HEK293T (cell line): ENCODE measurements around the gene RAVER1.

Experiments used
- CTCF ChIA-PET: fragments of 350-600 bp; formaldehyde crosslinking; extraction: SDS; loops from one replicate; lab custom pipeline; 2021; ENCODE audit warnings: antibody characterized with exemption, inconsistent platforms; lab: Yijun Ruan, JAX
- POLR2A ChIA-PET: fragments of 350-600 bp; formaldehyde crosslinking; extraction: SDS; loops from one replicate; lab custom pipeline; 2020; ENCODE audit warnings: antibody characterized with exemption, inconsistent platforms; lab: Yijun Ruan, JAX
- DNase-seq: peaks from one replicate; pipeline ENCODE4 v3.0.0; 2012; ENCODE audit warnings: mixed read lengths; ENCODE audit errors: extremely low spot score
- ARNT ChIP-seq: fragments of 450-650 bp; IDR thresholded peaks from 2 replicates; pipeline ENCODE4 v1.6.1; 2017; ENCODE audit warnings: mild to moderate bottlenecking
- BHLHE40 ChIP-seq: fragments of 450-650 bp; IDR thresholded peaks from 2 replicates; pipeline ENCODE4 v1.6.1; 2016; ENCODE audit warnings: mild to moderate bottlenecking, moderate library complexity, borderline replicate concordance
- CTBP1 ChIP-seq: fragments of 450-650 bp; IDR thresholded peaks from 2 replicates; pipeline ENCODE4 v1.6.1; 2016; ENCODE audit warnings: borderline replicate concordance
- ELF4 ChIP-seq: fragments of 450-650 bp; IDR thresholded peaks from 2 replicates; pipeline ENCODE4 v1.6.1; 2017; ENCODE audit warnings: antibody characterized with exemption
- FOXA1 ChIP-seq: fragments of 450-650 bp; IDR thresholded peaks from 2 replicates; pipeline ENCODE4 v1.6.1; 2016; ENCODE audit warnings: mild to moderate bottlenecking
- FOXK2 ChIP-seq: fragments of 450-650 bp; IDR thresholded peaks from 2 replicates; pipeline ENCODE4 v1.6.1; 2016; ENCODE audit warnings: mild to moderate bottlenecking
- FOXM1 ChIP-seq: fragments of 450-650 bp; IDR thresholded peaks from 2 replicates; pipeline ENCODE4 v1.6.1; 2017; ENCODE audit warnings: mild to moderate bottlenecking, borderline replicate concordance
- HDGF ChIP-seq: fragments of 450-650 bp; IDR thresholded peaks from 2 replicates; pipeline ENCODE4 v1.6.1; 2017; ENCODE audit warnings: antibody characterized with exemption, borderline replicate concordance
- L3MBTL2 ChIP-seq: fragments of 450-650 bp; conservative IDR thresholded peaks from 2 replicates; pipeline ENCODE4 v1.6.1; 2016; ENCODE audit warnings: mild to moderate bottlenecking
- LEF1 ChIP-seq: fragments of 450-650 bp; IDR thresholded peaks from 2 replicates; pipeline ENCODE4 v1.6.1; 2017; ENCODE audit warnings: mild to moderate bottlenecking, borderline replicate concordance
- NFRKB ChIP-seq: fragments of 450-650 bp; IDR thresholded peaks from 2 replicates; pipeline ENCODE4 v1.6.1; 2016; ENCODE audit warnings: mild to moderate bottlenecking, moderate library complexity
- SP1 ChIP-seq: fragments of 450-650 bp; IDR thresholded peaks from 2 replicates; pipeline ENCODE4 v1.6.1; 2017
- SUZ12 ChIP-seq: fragments of 450-650 bp; IDR thresholded peaks from 2 replicates; pipeline ENCODE4 v1.6.1; 2016; ENCODE audit warnings: mild to moderate bottlenecking
- TARDBP ChIP-seq: fragments of 450-650 bp; IDR thresholded peaks from 2 replicates; pipeline ENCODE4 v1.6.1; 2016
- ZNF384 ChIP-seq: fragments of 450-650 bp; IDR thresholded peaks from 2 replicates; pipeline ENCODE4 v1.6.1; 2016
- TF ChIP-seq, protein P1 (sequence below): fragments of 450-650 bp; IDR thresholded peaks from 2 replicates; pipeline ENCODE4 v1.6.1; 2016

RAVER1 gene

DNA sequence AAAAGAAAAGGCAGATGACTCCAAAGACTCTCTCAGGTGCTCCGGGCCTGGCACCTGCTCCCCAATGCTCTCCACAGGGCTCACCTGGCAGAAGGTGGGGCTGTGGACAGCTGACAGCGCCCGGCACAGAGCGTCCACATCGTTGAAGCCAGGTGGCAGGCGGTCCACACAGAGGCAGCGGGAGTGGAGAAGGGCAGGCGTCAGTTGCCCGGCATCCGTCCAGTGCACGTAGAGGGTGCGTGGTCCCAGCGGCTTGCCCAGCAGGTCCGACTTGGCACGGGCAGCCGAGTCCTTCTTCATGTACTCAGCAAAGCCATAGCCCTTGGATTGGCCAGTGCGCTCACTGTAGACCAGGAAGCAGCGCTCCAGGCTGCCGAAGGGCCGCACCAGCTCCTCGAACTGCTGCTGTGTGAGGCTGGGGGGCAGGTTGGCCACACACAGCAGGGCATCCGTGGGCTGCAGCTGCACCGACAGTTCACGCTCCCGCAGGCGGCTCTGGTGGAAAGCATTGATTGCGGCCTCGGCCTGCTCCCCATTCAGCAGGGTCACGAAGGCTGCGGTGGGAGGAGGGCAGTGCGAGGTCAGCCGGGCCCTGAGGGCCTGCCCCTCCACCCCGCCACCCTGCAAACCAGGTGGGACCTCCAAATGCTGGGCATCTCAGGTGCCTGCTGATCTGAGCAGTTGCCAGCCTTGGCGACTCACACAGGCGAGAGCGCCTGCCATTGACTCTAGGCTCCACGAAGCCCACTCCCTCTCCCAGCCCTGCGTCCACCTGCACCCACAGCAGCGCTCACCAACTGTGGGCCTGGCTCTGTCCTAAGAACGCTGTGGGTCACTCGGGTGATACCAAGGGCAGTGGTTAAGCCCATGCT lies 4.5 kb downstream of the RAVER1 start:
- ChIA-PET CTCF (no interaction called here), POLR2A (no interaction called here)
- no peak for DNase-seq
- TF ChIP-seq HDGF (no peak), NFRKB (no peak), ZNF384 (no peak), L3MBTL2 (no peak), CTBP1 (no peak), SP1 (no peak), FOXK2 (no peak), FOXM1 (no peak), SUZ12 (no peak), ELF4 (no peak), BHLHE40 (no peak), ARNT (no peak), TARDBP (no peak), FOXA1 (no peak), LEF1 (no peak)
- TF ChIP-seq, protein P1, sequence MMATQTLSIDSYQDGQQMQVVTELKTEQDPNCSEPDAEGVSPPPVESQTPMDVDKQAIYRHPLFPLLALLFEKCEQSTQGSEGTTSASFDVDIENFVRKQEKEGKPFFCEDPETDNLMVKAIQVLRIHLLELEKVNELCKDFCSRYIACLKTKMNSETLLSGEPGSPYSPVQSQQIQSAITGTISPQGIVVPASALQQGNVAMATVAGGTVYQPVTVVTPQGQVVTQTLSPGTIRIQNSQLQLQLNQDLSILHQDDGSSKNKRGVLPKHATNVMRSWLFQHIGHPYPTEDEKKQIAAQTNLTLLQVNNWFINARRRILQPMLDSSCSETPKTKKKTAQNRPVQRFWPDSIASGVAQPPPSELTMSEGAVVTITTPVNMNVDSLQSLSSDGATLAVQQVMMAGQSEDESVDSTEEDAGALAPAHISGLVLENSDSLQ, result no peak

DNA sequence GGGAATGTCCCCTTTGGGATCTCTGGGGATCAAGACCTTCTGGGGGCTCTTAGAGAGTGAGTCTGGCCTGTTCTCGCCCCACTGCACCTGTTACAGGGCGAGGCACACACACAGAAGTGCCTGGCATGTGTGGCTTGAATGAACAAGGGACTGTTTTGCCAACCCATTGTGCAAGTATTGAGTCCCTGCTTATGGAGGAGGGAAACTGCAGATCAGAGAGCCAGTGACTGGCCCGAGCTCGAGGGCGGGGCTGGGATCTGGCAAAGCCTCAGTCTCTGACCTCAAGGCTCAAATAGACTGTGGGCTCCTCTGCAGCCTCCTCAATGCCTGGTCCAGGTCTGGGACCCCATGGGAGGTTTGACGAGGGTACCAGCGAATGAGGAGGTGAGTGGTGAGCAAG lies 5.5 kb downstream of the RAVER1 start:
- POLR2A ChIA-PET, result no interaction called here
- no peak for TF ChIP-seq L3MBTL2
- no peak for TF ChIP-seq FOXK2
- no peak for TF ChIP-seq HDGF
- no peak for TF ChIP-seq FOXA1
- no peak for TF ChIP-seq NFRKB
- TF ChIP-seq ELF4, result no peak
- TF ChIP-seq LEF1, result no peak
- TF ChIP-seq FOXM1, result no peak
- TF ChIP-seq CTBP1, result no peak
- no peak for TF ChIP-seq BHLHE40
- TF ChIP-seq SUZ12, result no peak
- TF ChIP-seq TARDBP, result no peak
- TF ChIP-seq SP1, result no peak
- TF ChIP-seq ARNT, result no peak
- CTCF ChIA-PET, result no interaction called here
- no peak for DNase-seq

DNA sequence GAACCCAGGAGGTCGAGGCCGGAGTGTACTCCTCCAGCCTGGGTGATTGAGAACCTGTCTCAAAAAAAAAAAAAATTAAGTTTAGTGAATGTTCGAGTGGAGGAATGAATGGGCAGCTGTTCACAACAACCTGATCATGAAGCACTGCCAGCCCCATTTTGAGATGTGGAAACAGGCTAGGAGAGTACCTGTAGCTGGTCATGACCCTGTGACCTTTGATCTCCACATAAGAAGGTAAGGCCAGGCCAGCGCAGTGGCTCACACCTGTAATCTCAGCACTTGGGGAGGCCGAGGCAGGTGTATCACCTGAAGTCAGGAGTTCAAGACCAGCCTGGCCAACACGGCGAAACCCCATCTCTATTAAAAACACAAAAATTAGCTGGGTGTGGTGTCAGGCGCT lies 7.6 kb downstream of the RAVER1 start:
- DNase-seq, result no peak
- POLR2A ChIA-PET, result interaction anchor here (1.1 to 1.7 kb wide), 2 partner anchors 8 to 55 kb away, joined by 3 to 5 read pairs; partner anchors contain the start of gene TYK2
- TF ChIP-seq SUZ12 (no peak), NFRKB (no peak), ZNF384 (no peak), ARNT (no peak), FOXA1 (no peak), SP1 (no peak), TARDBP (no peak), FOXK2 (no peak)
- CTCF ChIA-PET, result interaction anchor here (0.9 kb wide), 1 partner anchor 63 kb away, joined by 4 read pairs; no protein-coding TSS in a partner anchor

DNA sequence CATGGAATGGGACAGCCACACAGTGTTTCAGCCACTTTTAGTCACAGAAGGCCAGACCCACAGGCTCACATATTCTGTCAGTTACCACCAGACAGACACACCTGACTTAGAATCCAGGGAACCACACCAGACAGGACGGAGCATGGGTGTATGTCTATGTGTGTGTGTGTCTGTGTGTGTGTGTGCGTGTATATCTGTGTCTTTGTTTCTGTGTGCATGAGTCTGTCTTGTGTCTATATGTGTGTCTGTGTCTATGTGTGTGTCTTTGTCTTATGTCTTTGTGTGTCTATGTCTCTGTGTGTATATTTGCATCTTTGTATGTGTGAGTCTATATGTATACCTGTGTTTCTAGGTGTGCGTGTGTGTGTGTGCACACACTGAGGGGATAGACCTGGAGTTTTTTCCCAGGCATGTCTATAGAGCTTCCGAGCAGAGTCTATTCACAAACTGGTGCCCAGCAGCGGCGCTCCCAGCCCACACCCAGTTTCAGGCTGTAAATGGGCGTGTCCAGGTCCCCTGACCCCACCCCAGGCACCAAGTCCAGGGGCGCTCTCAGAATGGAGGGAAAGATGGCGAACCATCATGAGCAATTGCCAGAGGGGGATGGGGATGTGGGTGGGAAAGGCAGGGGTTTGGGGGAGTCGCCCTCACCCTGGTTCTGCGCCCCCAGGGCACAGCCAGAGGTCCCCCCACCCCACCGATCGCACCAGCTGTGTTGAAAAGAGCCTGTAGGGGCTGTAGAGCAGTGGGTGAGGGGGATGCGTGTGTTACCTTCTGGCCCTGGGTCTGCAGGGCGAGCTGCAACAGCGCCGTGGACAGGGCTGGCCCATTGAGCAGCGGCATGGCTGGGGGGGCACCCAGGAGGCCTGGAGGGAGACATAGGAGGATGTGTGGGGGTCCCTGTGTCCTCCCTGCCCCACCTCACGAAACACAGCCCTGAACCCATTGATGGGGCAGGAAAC lies 11.2 kb downstream of the RAVER1 start:
- CTCF ChIA-PET, result no interaction called here
- POLR2A ChIA-PET, result interaction anchor here (4.9 kb wide), 1 partner anchor 12 kb away, joined by 15 read pairs; the partner anchor contains the start of gene RAVER1
- DNase-seq, result no peak
- no peak for TF ChIP-seq HDGF
- TF ChIP-seq ELF4, result no peak
- no peak for TF ChIP-seq ZNF384
- no peak for TF ChIP-seq SP1
- TF ChIP-seq FOXK2, result no peak
- TF ChIP-seq BHLHE40, result no peak
- TF ChIP-seq, protein P1, result no peak
- TF ChIP-seq TARDBP, result no peak
- TF ChIP-seq ARNT, result no peak
- TF ChIP-seq SUZ12, result no peak
- TF ChIP-seq FOXM1, result no peak
- no peak for TF ChIP-seq L3MBTL2
- TF ChIP-seq LEF1, result no peak
- no peak for TF ChIP-seq NFRKB
- no peak for TF ChIP-seq CTBP1
- no peak for TF ChIP-seq FOXA1

DNA sequence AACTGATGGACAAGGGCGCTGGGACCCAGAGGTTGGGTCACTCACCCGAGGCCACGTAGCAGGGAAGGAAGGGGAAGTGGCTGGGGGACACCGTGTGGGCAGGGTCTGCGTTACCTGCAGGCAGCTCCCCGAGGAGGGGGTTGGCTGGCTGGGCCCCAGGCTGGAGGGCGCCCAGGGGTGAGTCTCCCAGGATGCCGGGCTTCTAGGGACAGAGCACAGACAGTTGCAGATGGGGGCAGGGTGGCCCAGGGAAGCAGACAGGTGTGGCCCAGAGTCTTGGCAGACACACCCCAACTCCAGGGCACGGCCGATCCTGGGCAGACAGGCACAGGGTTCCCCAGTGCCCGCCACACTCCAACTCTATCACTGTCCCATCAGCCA lies 11.9 kb downstream of the RAVER1 start:
- ChIA-PET POLR2A (interaction anchor here (4.9 kb wide), 1 partner anchor 13 kb away, joined by 15 read pairs; the partner anchor contains the start of gene RAVER1), CTCF (no interaction called here)
- TF ChIP-seq FOXA1, result no peak
- TF ChIP-seq ZNF384, result no peak
- no peak for TF ChIP-seq SP1
- TF ChIP-seq HDGF, result no peak
- no peak for TF ChIP-seq NFRKB
- no peak for TF ChIP-seq BHLHE40
- no peak for TF ChIP-seq FOXM1
- TF ChIP-seq L3MBTL2, result no peak
- no peak for TF ChIP-seq LEF1
- no peak for TF ChIP-seq FOXK2
- TF ChIP-seq, protein P1, result no peak
- no peak for TF ChIP-seq SUZ12
- TF ChIP-seq CTBP1, result no peak
- TF ChIP-seq ELF4, result no peak
- no peak for TF ChIP-seq TARDBP
- no peak for TF ChIP-seq ARNT
- DNase-seq, result no peak
